ENCODE measurements around the gene ROR2. TPM values are rescaled to one million over a fixed set of nuclear protein-coding genes. Genes with fewer than 3 reads are reported as not detected.

ROR2 gene
- total and polyA plus RNA-seq, 2 of the 8 experiments (the other 6 are each of a cell fraction or from before 2014, with no cell fraction given) = 2.7 to 4.3 TPM

DNA sequence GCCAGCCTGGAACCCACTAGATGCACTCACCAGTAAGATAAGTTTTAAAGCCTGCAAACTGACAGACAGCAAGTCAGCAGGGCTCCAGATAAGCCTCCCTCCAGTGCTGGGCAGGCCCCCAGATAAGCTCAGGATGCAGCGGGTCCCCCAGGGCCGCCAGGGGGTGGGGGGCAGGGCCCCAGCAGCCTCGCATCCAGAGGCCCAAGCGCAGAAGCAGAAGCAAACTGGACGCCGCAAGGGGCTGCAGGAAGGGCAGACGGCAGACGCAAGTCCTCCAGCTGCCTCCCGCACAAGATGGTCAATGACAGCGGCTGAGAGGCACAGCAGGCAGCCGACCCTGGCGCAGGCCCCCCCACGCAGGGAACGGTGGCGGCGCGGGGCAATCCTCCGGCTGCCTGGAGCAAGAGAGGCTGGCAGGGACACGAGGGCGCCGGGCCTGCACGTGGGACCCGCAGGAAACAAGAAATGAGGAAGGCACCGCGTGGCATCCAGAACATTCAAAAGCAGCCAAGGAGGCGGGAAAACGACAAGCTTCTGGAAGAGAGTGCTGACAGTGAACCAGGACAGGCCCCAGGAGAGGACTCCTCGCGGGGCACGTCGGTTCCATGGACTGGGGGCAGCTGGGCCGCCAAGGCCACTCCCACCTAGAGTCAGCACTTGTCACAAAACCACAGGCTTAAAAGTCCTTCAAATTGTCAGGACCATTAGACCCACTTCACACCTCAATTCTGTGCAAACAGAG, 49.8 kb downstream of the ROR2 start (continued):
- TF ChIP-seq CTCF (IDR thresholded peaks at IDR 0.05; ENCODE audit: control extremely low read depth in 1 of 3, insufficient read depth in 1 of 3, low read depth in 1 of 3, low read length in 3 of 3) (no peak), HDAC6 (IDR thresholded peaks at IDR 0.05; ENCODE audit: low read depth, low read length) (no peak), RNF2 (IDR thresholded peaks at IDR 0.05; ENCODE audit: borderline replicate concordance, low read depth, low read length, missing control alignments, poor library complexity, severe bottlenecking) (no peak), EP300 (IDR thresholded peaks at IDR 0.05; ENCODE audit: borderline replicate concordance in 1 of 2, low read depth in 2 of 2, low read length in 2 of 2) (no peak), CHD7 (IDR thresholded peaks at IDR 0.05; ENCODE audit: insufficient replicate concordance, low read length) (no peak), SRF (IDR thresholded peaks at IDR 0.05; ENCODE audit: low read depth, low read length) (no peak)

All from H1 (cell line).